HUDEP-2 (cell line): ENCODE measurements around the gene NUP210L.
"Not testable (repeated sequence)": the region's sequence is repeated elsewhere in the genome, so short reads cannot be mapped to it uniquely, and the experiment has no call there.

ENCODE experiments used
- DNase-seq, 76 experiments: peaks; one replicate each; lab custom pipeline; 2025; ENCODE audit not compliant: unreplicated experiment in 76 of 76; lab: John Stamatoyannopoulos, UW

NUP210L gene

GRCh38 chr1:154171223-154171583 is 16.3 kb upstream of the NUP210L start:
- DNase-seq, result no peak

DNA sequence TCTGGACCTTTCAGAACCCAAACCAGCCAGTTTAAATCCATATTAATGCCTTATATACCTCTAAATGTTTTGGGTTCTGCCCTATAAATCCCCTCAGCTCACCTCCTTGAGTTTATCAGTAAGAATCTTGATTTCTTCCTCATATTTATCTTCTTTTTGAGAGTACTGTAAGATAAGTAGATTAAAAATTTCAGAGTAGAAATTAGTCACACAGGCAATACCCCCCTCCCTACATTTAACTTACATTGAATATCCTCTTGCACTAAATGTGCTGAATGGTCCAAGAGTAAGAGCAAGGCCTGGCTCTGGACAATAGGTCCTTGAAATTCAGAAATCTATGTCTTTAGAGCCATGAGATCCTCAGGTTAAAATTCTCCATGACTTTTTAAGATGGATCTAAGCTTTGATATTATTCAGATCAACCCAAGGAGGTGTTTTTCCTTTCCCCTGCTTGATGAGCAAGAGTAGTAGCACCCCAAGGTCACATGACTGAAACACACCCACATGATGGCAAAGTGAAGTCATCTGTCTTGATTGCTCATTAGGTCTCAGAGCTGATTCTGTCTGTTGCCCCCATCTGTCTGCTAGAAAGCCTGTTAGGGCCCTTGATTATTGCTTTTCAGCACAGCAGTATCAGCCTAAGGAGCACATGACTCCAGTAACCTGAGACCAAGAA is 15.8 kb upstream of the NUP210L start:
- peak in 1 of 76 experiments; percentile 21 for DNase-seq

- no peak for DNase-seq
Observed at GRCh38 chr1:154167461-154167860, 12.6 kb upstream of the NUP210L start.

- no peak for DNase-seq
Observed at GRCh38 chr1:154166207-154166606, 11.3 kb upstream of the NUP210L start.

GRCh38 chr1:154159554-154159953 is 4.7 kb upstream of the NUP210L start:
- no peak for DNase-seq

DNA sequence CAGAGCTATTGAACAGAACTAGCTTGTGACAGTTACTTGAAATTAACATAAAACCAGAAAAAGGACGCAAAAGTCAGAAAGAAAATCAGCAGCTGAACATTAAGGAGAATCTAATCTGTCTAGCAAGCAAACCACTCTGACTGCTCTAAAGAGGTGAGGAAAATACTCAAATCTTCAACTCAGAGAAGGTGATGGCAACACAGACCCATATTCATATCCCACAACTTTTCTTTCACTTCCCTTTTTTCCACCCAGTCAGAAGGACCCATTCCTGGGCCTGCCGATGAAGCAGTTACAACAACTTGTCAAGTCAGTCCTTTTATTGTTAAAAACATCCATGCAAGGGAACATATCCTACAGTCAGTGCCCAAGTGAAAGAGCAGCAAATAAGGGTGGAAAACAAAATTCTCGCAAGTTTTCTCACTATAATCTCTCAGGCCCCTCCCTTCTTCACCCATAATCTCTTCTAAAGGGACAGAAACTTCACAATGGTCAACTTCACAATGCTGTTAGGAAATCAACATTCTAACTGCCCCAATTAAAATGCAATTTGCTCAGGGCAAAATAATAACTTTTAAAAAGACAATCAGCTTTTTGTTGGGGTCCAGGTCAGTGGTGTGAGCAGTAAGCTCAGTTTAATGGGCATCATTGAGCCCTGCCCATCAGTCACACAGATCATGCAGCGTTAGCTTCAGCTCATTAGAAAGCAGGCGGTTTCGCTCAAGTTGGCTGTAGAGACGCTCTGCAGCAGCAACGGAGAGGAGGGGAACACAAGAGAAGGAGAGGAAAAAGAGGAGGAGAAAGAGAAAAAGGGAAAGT is 3.6 kb upstream of the NUP210L start:
- DNase-seq, result peak in 2 of 76 experiments; percentile 11 to 40

GRCh38 chr1:154157520-154158306 is 2.8 kb upstream of the NUP210L start:
- DNase-seq, result peak in 74 of 76 experiments; percentile 41 to 94 (median 74)

- peak in 56 of 76 experiments; percentile 7 to 81 (median 39) for DNase-seq
Observed at GRCh38 chr1:154155251-154155650, 378 bp upstream of the NUP210L start.

GRCh38 chr1:154154053-154154452 is 820 bp downstream of the NUP210L start:
- DNase-seq, result no peak

GRCh38 chr1:154151311-154151710 is 3.6 kb downstream of the NUP210L start:
- DNase-seq, result no peak

DNA sequence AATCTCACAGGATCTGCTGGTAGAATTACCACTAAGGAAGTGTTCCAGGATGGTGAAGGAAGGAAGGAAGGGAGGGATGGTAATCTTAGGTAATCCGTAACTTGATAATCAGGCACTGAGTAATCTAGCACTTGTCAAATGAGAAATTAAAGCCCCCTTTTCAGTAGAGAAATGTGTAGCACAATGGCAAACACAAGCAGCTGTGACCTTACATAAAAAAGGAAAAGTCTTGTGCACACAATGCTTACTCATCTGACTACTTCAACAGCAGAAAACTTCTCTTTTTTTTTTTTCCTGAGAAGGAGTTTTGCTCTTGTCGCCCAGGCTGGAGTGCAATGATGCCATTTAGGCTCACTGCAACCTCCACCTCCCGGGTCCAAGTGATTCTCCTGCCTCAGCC is 6.1 kb downstream of the NUP210L start:
- DNase-seq, result no peak

GRCh38 chr1:154147505-154147904 is 7.4 kb downstream of the NUP210L start:
- DNase-seq, result not testable (repeated sequence)

GRCh38 chr1:154145986-154146385 is 8.9 kb downstream of the NUP210L start:
- DNase-seq, result no peak

DNA sequence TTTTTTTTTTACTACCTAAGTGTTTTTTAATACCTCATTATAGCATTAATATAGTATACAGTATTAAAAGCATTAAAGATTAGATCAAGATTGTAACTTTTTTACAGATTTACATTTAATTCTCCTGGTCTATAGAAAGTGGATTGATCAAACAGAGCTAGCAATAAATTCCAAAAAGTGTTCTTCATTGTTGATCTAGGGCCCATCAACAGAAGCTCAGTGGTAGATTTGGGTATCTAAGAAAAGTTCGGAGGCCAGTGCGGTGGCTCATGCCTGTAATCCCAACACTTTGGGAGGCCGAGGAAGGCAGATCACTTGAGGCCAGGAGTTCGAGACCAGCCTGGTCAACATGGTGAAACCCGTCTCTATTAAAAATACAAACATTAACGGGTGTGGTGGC is 12.5 kb downstream of the NUP210L start:
- DNase-seq, result no peak

- no peak for DNase-seq
Observed at GRCh38 chr1:154141240-154141639, 13.6 kb downstream of the NUP210L start.

DNA sequence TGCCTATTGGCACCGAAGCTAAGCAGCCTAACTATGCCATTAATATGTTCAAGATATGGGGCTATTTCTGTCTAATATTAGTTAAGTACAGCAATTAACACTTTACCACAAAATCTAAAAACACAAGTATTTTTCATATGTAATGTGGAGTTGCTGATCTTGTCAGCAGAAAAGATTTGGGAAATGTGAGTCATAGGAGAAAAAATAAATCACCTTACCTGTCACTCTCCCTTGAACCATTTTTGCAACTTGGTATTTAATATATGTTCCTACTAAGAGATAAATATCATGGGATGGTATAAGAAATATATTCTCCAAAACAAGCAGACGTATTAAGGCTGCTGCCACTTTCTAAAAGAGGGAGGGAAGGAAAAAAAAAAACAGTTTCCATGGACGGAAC is 17.0 kb downstream of the NUP210L start:
- no peak for DNase-seq

DNA sequence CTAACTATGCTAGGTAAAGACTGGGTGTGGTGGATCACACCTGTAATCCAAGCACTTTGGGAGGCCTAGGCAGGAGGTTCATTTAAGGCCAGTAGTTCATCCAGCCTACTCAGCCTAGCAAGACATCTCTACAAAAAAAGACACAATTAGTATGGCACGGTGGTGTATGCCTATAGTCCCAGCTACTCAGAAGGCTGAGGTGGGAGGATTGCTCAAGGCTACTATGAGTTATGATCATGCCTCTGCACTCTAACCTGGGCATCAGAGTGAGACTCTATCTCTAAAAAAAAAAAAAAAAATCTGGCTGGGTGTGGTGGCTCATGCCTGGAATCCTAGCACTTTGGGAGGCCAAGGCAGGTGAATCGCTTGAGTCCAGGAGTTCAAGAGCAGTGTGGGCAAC is 21.6 kb downstream of the NUP210L start:
- no peak for DNase-seq

- DNase-seq, result no peak
Observed at GRCh38 chr1:154129391-154129970, 25.4 kb downstream of the NUP210L start.

GRCh38 chr1:154123205-154123604 is 31.7 kb downstream of the NUP210L start:
- DNase-seq, result not testable (repeated sequence)

DNA sequence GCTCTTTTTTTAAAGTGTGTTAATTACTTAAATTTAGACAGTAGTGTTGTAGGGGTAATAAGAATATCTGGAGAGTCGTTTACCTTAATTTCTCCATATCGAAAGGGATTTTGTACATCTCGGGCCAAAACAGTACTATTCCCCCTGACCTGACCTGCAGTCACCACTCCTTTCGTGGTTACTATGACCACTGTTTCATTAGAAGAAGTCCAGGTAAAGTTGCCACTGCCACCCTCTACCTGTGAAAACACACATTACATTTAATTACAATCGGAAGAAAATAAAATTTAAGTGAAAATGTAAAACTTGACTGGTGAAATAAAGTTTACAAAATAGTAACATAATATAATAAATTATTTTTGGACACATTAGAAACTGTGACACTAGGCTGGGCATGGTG is 37.2 kb downstream of the NUP210L start:
- DNase-seq, result no peak

GRCh38 chr1:154115180-154115579 is 39.7 kb downstream of the NUP210L start:
- no peak for DNase-seq
